DMS53 (cell line): ENCODE data around the gene LIX1.

ENCODE experiments used
- DNase-seq: peaks from one replicate; lab custom pipeline; 2025; lab: John Stamatoyannopoulos, UW

The LIX1 gene

DNA sequence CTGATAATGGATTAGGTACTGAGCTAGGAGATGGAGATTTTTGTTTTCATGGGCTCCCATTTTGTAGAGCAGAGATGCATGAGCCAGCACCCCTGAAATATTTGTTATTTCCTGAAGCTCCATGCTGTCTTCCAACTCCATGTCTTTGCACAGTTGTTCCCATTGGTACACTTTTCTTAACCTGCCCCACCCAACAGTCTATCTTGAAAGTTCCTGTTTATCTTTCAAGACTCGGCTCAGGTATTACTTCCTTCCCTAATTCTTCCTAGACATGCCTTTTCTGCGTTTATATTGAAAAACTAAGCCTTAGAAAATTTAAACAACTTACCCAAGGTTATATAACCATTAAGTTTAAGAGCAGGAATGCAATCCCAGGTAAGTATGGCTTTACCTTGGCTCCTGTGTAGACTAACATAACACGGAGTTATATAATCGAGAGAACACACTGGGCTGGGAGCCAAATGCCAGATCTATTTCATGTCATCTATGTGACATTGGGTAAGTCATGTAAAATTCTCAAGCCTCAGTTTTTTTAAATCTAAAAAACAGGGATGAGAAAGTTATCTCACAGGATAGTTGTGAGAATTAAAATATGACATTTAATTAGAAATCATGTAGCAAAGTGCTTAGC lies 67.4 kb downstream of the LIX1 start:
- no peak for DNase-seq

DNA sequence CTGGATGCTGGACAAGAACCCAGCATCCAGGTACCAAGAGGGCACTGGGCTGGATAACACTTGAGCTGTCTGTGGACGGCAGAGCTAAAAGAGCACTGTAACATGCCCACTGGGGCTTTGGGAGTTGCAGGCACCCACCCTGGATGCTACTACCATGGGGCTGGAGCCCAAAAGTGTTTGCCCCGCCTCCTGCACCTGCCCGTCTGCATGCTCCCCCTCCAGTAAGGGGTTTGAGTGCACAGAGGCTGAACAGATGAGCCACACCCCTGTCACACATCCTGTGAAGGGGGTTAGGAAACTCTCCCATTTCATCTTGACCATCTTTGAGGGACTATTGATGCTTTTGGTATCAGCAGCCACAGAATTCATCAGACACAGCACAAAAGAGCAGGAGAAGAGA lies 69.0 kb downstream of the LIX1 start:
- DNase-seq: no peak

DNA sequence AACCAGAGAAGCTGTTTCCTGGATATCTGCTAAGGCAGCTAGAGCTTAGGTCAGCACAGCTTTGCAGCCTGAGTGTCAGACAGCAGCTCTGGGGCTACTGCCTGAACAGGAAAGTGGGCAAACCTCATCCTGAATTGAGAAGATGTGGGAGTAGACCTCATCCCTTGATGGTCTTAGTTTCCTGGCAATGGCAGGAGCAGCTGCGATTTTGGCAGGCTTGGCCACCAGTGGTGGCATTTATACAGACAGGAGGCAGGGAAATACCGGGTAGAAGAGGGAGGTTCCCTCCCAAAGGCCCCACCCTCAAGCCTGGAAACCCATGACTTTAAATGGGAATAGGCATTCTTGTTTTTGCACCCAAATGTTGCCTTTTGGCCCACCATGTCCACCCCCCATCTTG lies 69.7 kb downstream of the LIX1 start:
- no peak for DNase-seq

DNA sequence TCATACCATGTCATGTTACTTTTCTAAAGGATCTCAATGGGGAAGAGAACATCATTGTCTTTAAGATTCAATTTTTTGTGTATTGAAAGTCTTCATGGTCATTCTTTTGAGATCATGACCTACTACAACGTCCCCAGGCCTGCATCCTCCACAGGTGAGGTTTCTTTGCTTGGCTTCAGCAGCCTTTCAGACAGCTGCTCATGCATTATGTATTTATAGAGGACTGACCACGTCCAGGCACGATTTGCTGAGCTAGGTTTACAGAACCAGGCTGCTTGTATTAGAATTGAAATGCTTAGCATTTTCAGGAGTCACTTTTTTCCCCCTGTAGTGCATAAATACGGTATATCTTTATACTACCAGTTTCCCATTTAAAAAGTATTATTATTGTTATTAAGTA lies 70.4 kb downstream of the LIX1 start:
- no peak for DNase-seq

DNA sequence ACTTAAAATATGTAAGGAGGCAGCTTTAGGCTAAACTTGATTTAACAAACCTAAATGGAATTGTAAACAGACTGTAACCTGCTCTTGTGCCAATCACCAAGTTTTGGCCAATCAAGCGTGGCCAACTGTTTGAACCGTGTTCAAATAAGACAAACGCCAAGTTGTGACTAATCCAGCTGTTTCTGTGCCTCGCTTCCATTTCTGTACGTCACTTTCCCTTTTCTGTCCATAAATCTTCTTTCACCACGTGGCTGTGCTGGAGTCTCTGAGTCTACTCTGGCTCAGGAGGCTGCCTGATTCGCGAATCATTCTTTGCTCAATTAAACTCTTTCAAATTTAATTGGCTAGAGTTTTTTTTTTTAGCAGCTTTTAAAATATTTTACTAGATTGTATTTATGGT lies 71.3 kb downstream of the LIX1 start:
- no peak for DNase-seq

DNA sequence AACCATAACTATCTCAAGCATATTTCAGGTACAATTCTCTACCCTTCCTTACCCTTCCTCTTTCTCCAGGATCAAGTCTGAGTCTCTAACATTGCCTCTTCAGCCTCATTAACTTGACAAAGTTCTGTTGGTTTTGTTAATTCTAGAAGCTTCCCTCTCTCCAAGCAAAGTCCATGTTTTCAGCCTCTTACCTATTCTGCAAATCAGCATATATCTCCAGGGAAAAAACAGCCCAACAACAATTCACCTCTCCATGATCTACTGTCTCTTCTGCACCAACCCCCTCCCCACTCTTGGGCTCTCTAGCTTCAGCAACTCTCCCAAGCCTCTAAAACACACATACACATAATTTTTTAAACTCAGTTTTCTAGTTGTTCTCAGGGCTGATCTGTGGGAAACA lies 72.2 kb downstream of the LIX1 start:
- DNase-seq: no peak

DNA sequence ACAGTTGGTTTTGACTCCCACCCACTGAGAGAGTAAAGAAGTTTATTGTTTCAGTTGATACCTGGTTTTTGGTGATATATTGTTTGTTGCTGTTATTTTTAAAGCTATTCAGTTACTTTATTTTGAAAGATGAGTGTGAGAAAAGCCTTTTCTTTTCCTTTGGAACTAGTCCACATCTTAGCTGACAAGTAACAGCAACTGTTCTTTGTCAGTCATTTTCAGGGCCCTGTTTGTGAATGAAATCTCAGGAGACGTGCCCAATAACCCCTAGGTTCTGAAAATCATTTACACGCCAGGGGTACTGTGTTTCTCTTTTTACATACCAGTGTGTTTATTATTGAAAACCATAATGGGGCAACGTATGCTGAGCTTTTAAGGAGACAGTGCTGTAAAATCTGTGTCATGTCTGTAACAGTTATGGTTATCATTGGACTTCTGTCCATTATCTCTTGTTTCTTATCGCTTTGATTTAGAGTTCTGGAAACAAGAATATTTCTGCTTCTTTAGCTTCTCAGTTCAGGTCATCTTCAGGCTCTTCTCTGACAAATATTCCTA lies 75.0 kb downstream of the LIX1 start:
- no peak for DNase-seq

DNA sequence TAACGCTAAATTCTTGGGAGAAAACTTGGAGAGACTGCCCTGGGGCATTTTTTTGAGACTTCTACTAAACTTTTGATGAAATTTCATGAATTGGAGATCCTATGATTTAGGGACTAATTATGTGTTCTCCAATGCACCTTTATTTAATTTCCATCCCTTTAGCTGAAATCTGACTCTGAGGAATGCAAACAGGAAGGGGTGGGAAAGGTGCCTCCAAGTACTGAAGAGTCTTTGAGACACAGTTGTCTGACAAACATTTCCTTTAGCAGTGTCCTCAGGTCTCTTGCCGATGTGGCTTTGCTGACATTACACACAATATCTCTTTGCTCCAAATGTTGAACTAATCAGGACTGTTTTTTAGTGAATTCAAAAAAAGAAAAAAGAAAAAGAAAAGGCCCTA lies 76.9 kb downstream of the LIX1 start:
- DNase-seq: no peak

DNA sequence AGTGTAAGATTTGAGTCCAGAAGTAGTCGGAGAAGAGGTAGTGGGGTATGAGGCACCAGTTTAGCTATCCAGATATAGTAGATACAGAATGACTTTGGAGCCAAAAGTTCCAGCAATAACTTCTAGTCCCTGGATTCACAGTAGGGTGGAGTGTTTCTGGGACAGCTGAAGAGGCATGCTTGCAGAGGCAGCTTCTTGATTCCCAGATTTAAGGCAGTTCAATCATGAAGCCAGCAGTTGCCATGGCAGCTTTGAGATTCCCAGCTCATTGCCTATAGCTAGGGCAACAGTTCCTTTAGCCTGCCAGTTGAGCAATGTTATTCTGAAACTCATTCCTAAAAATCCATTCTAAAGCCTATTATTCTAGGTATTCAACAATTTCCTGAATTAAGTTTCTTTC lies 79.2 kb downstream of the LIX1 start:
- DNase-seq: no peak

DNA sequence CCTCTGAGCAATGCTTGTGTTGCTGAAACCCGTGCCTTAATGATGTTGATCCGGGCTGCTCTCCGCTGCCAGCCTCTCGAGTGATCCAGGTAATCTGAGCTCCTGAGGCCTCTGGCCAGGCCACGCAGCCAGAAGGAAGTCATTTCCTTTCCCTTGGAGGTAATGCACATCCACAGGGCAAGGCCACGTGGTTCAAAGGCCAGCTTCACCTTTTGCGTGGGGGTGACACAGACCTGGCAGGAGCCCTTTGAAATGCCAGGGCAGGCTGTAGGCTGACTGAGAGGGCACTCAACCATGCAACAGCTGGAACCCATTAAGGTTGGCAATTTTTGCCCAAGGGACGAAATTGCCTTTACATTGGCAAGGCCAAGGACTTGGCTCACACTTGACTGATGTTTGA lies 80.4 kb downstream of the LIX1 start:
- peak; percentile 18 for DNase-seq

DNA sequence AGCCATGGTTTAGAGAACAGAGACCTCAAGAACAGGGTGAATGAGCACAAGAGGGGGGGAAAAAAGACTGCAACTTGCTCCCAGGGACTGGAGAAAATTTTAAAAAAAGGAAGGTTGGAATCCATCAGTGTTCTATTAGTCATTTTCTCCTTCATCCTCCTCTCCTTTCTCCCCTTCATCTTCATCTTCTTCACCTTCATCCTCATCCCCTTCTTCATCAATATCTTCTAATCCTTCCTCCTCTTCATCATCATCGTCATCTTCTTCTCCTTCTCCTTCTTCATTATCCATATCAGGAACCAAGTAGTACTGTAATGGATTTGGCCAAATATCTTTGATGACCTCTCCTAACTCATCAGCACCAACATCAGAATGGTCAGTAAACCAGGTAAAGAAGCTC lies 86.1 kb downstream of the LIX1 start:
- no peak for DNase-seq

DNA sequence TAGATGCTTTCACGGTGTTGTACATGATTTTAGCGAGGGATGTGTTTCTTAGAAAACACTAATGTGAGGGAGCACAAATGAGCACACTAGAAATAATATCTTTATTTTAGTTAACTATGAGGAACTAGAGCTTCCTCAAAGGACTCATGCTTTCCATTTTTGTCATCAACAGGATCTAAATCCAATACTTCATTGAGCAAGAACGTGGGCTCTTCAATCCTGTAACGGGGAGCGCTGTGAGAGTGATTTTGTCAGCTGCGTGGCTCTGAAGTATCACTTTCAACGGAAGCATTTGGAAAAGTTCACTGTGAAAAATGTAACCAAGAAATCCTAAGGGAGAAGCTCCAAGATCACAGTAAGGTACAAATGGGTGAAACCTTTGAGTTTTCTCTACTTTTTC lies 93.2 kb downstream of the LIX1 start:
- no peak for DNase-seq

DNA sequence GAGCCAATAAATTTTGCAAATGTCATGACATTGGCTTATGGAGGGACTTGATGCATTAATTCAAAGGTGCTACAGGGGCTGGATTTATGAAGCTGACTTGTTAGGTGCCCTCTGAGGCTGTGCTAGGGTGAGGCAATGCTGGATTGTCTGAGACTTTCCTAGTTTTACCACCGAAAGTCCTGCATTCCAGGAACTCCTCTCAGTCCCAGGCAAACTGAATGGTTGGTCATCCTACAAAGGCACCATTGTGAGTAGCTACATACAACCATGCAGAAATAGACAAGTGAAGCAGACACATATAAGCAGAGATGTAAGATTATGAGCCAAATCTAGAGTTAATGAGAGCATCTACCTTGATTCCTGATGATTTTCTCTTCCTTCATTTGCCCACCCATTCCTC lies 95.3 kb downstream of the LIX1 start:
- no peak for DNase-seq

DNA sequence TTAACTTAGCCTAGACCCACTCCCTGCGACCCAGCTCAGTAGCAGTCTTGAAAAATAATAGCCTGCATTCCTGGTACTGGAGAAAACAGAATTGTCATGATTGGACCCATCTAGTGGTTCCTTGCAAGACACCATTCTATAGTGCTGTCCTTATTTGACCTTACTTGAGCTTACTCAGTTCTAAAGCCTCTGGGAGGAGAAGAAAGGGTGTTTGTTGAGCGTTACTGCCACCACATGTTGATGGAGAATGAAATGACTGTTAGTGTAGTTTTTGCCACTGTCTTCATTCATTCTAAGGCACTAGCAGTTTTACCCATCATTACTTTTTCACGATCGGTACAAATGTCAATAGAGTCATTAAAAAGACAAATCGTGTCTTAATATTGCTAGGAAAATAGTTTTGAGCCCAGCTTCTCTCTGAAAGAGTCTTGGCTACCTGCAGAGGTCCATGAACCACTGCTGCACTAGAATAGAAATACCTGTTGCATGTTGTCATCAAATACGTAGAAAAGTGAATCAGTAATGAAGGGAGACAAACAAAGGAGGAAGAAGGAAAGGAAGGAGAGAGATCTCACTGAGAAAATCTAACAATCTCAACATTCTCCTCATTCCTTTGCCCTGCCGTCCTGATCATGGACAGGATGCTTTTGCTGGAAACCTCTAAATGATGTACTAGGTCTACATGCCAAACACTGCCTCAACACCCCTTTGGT lies 96.0 kb downstream of the LIX1 start:
- peak; percentile 11 for DNase-seq

DNA sequence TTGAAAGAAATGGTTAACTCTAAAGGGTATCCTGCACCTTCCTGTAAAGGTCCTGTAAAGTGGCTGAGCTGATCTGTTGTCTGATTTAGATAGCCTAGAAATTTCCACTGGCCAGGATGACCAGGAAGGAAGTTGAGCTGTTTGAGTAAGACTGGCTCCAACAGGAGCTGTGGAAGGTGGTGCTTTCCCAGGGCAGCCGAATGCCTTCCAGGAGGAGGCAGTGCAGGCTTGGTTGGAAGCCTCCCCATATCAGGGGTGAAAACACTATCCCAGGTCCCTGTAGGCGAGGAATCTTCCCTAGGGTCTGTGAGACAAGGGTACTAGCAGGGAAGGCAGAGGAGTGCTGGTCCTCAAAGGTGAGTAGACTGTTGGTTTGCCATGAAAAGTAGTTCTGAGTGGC lies 98.4 kb downstream of the LIX1 start:
- peak; percentile 59 for DNase-seq

DNA sequence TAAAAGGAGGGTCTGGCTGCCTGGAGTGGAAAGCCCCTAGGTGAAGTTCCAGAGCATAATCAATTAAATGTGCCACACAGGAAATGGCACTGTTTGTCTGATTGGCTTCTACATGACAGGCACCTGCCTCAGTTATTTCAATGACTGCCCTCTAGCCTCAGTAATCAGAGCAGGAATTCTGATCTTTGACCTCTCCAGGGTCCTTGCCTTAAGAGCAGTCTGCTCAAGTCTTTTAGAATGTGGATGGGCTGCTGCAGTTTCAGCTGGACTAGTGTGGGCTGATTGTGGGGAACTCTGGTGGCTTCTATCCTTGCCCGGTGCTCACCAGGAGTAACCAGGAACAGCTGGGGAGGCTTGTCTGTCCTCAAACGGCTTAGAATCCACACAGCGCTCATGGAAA lies 98.9 kb downstream of the LIX1 start:
- no peak for DNase-seq

DNA sequence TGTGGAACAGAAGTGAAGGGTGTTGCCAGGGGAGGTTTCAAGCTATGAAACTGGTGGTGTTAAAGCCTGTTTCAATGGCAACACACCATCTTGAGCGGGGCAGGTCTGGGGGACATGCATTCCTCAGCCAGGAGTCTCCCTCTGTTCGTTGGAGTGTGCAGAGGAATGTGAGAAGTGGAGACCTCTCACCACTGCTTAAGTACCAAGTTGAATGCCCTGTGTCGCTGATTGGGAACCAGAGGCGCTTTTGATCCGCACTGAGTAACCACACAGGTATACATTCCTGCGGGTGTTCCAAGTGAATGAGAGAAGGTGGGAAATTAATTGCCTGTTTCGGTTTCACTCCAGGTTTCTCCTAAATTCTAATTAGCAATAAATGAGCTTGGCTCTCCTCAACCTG lies 99.4 kb downstream of the LIX1 start:
- no peak for DNase-seq
